Measurements from ENCODE around the gene GYS1.

Gene GYS1

GRCh38 chr19:48955308-48955958, 37.7 kb downstream of the GYS1 start:
- Histone ChIP-seq H3K9me3 (ENCODE audit: insufficient read depth, low read length) (no peaks in the 10 kb centered on the region), H3K9ac (ENCODE audit: low read length) (peak overlapping the region; percentile 97), H3K4me3 (ENCODE audit: insufficient read depth, low read length, poor library complexity, severe bottlenecking) (peak overlapping the region; percentile 85), H3K79me2 (ENCODE audit: insufficient read depth, low read length) (peaks cover 17% of the 10 kb centered on the region), H2AFZ (ENCODE audit: low read depth, low read length, severe bottlenecking) (no peak overlapping the region), H3K9me2 (replicated peaks; ENCODE audit: insufficient read depth, low read length) (no peaks in the 10 kb centered on the region), H3K36me3 (ENCODE audit: low read length) (no peaks in the 10 kb centered on the region), H4K20me1 (ENCODE audit: low read depth, low read length) (no peaks in the 10 kb centered on the region), H3K27me3 (ENCODE audit: low read length) (no peaks in the 10 kb centered on the region), H3K4me2 (ENCODE audit: low read depth, low read length, poor library complexity, severe bottlenecking) (peak overlapping the region; percentile 72), H3K27ac (ENCODE audit: low read depth, low read length) (peak overlapping the region; percentile 85), H3F3A (ENCODE audit: insufficient read depth) (0 out of 2 replicates have a peak, but pooled peaks cover 11% of the 10 kb centered on the region)
- no peak for TF ChIP-seq CTCF (IDR thresholded peaks at IDR 0.05; ENCODE audit: insufficient read depth, low read length, poor library complexity, severe bottlenecking)
- TF ChIP-seq EZH2phosphoT487 (conservative IDR thresholded peaks at IDR 0.05; ENCODE audit: low read length): no peak

- H3K27me3 ChIP-seq (ENCODE audit: low read length): no peaks in the 10 kb centered on the region
- H3F3A ChIP-seq (ENCODE audit: insufficient read depth): 0 out of 2 replicates have a peak, but pooled peaks cover 8% of the 10 kb centered on the region
- peaks cover 17% of the 10 kb centered on the region for H3K79me2 ChIP-seq (ENCODE audit: insufficient read depth, low read length)
- H3K9me2 ChIP-seq (replicated peaks; ENCODE audit: insufficient read depth, low read length): no peaks in the 10 kb centered on the region
- peak within 1 kb of the TSS; percentile 97 for H3K9ac ChIP-seq (ENCODE audit: low read length)
- peak within 1 kb of the TSS; percentile 85 for H3K4me3 ChIP-seq (ENCODE audit: insufficient read depth, low read length, poor library complexity, severe bottlenecking)
- H2AFZ ChIP-seq (ENCODE audit: low read depth, low read length, severe bottlenecking): peak within 1 kb of the TSS; percentile 56
- no peak for TF ChIP-seq CTCF (IDR thresholded peaks at IDR 0.05; ENCODE audit: insufficient read depth, low read length, poor library complexity, severe bottlenecking)
- TF ChIP-seq EZH2phosphoT487 (conservative IDR thresholded peaks at IDR 0.05; ENCODE audit: low read length): no peak
- no peaks in the 10 kb centered on the region for H4K20me1 ChIP-seq (ENCODE audit: low read depth, low read length)
- H3K27ac ChIP-seq (ENCODE audit: low read depth, low read length): peak within 1 kb of the TSS; percentile 85
- H3K36me3 ChIP-seq (ENCODE audit: low read length): no peaks in the 10 kb centered on the region
- H3K9me3 ChIP-seq (ENCODE audit: insufficient read depth, low read length): no peaks in the 10 kb centered on the region
- peak within 1 kb of the TSS; percentile 72 for H3K4me2 ChIP-seq (ENCODE audit: low read depth, low read length, poor library complexity, severe bottlenecking)
Measured at GRCh38 chr19:48954595-48955307, 38.4 kb downstream of the GYS1 start, which contains the start of gene BAX. Gene BAX, plus strand, starts transcription at chr19:48954875. Its CDS starts 54 bp downstream, at chr19:48954929.

GRCh38 chr19:48953990-48954594, 39.0 kb downstream of the GYS1 start:
- peak overlapping the region; percentile 52 for H3K4me2 ChIP-seq (ENCODE audit: low read depth, low read length, poor library complexity, severe bottlenecking)
- no peaks in the 10 kb centered on the region for H3K9me2 ChIP-seq (replicated peaks; ENCODE audit: insufficient read depth, low read length)
- H3K27ac ChIP-seq (ENCODE audit: low read depth, low read length): no peak overlapping the region; the same call in 1 of the 2 replicates
- H3K9me3 ChIP-seq (ENCODE audit: insufficient read depth, low read length): no peaks in the 10 kb centered on the region
- TF ChIP-seq EZH2phosphoT487 (conservative IDR thresholded peaks at IDR 0.05; ENCODE audit: low read length) (no peak), CTCF (IDR thresholded peaks at IDR 0.05; ENCODE audit: insufficient read depth, low read length, poor library complexity, severe bottlenecking) (no peak)
- no peaks in the 10 kb centered on the region for H3K36me3 ChIP-seq (ENCODE audit: low read length)
- peak overlapping the region; percentile 56 for H2AFZ ChIP-seq (ENCODE audit: low read depth, low read length, severe bottlenecking)
- H3K79me2 ChIP-seq (ENCODE audit: insufficient read depth, low read length): peaks cover 17% of the 10 kb centered on the region
- 0 out of 2 replicates have a peak, but pooled peaks cover 3% of the 10 kb centered on the region for H3F3A ChIP-seq (ENCODE audit: insufficient read depth)
- H3K4me3 ChIP-seq (ENCODE audit: insufficient read depth, low read length, poor library complexity, severe bottlenecking): peak overlapping the region; percentile 85
- H3K27me3 ChIP-seq (ENCODE audit: low read length): no peaks in the 10 kb centered on the region
- peak overlapping the region; percentile 97 for H3K9ac ChIP-seq (ENCODE audit: low read length)
- H4K20me1 ChIP-seq (ENCODE audit: low read depth, low read length): no peaks in the 10 kb centered on the region

All from SU-DHL-6 (cell line).